Lower leg skin (tissue), 3 donors: ENCODE data around the gene SERPINE2.

ENCODE experiments used
- CTCF ChIP-seq, 3 donors: fragments of 450-650 bp; IDR thresholded peaks; one replicate each; pipeline ENCODE4 v1.5.1; 2016; ENCODE audit warnings: antibody characterized with exemption in 3 of 3, mild to moderate bottlenecking in 3 of 3, moderate library complexity in 2 of 3
- POLR2A ChIP-seq, 2 donors: fragments of 450-650 bp; IDR thresholded peaks; one replicate each; pipeline ENCODE4 v1.6.1; 2016 to 2017; ENCODE audit warnings: antibody characterized with exemption in 2 of 2, mild to moderate bottlenecking in 1 of 2, moderate library complexity in 1 of 2

DNA sequence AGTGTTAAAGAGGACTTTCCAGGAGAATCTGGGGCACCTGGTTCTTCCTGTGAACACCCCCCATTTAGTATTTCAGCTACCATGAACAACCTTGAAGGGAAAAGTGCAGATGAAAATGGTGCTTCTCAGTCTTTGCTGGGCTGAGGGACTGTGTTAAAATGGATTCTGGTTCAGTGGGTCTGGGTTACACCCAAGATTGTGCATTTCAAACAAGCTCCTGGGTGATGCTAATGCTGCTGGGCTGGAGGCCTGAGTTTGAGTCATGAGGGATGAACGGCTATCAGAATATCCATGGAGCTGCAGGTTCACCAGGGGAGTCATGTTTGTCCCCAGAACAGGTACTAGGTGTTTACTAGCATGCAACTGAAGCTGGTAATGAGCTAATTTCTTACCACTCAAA is 57.8 kb downstream of the SERPINE2 start:
- TF ChIP-seq CTCF (IDR thresholded peaks at IDR 0.05) (no peak), POLR2A (IDR thresholded peaks at IDR 0.05) (no peak)
